Tongue (tissue), 2 donors: ENCODE data around the gene DIP2A. TPM values are rescaled to one million over a fixed set of nuclear protein-coding genes. Genes with fewer than 3 reads are reported as not detected.
"Not testable (repeated sequence)": the region's sequence is repeated elsewhere in the genome, so short reads cannot be mapped to it uniquely, and the experiment has no call there.

Experiments used
- DNase-seq: peaks from one replicate; pipeline ENCODE4 v3.0.0-alpha.2; 2015
- total RNA-seq: library from RNA; depleted of rRNA; stranded (reverse); fragments of >200 nt; gene quantifications from one replicate; pipeline ENCODE4 v1.2.3, GENCODE V29; 2014

DIP2A gene
- total RNA-seq, 1 donor from 2014 or later: 36.1 TPM

DNA sequence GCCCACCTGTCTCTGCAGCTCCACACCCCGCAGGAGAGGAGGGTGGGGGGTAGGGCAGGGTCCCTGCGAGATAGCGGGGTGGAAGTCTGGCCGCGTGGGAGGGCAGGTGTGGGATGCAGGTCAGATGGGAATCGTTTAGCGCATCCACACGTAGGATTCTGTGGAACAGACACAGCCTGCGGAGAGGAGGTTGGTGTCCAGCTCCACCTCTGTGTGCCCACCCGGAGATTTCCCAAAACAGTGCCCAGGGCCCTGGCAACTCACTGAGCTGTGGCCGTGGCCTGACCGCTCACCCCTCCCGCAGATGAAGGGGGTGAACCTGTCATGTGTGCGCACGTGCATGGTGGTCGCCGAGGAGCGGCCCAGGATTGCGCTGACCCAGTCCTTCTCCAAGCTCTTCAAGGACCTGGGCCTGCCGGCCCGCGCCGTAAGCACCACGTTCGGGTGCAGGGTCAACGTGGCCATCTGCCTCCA is 99.3 kb downstream of the DIP2A start:
- no peak for DNase-seq

DNA sequence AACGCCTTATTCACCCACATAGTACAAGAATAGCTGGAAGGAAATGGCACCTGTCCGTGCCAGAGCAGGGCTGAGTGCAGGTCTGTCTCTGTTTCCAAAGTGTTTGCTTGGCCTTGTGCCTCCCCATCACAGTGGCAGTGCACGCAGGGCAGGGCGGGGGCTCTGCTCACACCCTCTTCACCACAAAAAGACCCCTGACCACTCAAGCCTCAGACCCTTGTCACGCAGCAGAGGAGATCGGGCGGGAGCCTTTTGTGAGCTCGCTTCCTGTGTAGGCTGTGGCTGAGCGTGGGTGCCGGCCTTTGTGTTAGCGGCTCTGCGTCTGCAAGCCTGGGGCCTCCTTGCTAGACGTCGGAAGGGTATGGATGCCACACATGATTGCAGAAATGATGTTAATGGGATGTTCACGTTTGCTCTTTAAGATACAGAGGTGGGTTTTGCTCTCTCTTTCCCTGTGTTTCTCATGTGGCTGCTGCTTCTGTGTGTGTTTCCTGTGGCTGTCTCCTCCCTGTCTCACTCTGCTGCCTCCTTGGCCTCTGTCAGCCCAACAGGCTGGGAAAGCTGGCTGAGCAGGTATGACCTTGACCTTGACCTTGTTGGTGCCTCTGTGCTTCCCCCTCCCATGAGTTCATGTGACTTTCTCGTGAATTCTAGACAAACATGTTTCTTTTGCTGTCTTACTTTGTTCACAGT is 100.7 kb downstream of the DIP2A start:
- DNase-seq: no peak

DNA sequence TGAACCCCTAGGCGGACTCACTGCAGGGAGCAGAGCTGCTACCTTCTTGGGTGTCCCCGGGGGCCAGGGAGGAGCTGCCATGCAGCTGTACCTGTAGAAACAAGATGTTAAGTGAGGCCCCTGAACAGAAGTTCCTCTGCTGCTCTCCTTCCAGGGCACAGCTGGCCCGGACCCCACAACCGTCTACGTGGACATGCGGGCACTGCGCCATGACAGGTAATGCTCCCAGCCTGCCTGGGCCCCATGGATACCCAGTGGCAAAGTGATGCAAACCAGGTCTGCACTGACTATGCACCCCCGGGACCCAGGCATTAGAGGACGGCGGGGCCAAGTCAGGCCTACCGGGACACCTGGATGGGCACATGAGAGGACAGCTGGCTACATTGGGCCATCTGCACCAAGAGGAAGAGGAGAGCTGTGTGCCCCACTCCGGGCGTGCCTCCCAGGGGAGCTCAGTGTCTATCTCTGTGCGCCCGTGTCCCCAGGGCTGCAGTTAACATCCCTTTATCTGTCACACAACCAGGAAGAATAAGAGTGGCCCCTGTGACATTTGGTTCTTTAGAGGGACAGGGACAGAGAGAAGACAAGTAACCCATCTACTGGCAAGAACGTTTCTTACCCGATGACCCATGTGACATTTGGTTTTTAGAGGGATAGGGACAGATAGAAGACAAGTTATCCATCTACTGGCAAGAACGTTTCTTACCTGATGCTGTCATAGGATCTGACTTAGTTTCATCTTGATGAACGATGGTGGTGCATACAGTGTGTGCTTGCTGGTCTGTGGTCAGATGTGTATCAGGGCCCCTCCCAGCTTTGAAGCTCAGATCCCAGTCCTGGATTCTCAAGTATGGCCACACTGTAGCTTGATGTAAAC is 102.1 kb downstream of the DIP2A start:
- DNase-seq: no peak

DNA sequence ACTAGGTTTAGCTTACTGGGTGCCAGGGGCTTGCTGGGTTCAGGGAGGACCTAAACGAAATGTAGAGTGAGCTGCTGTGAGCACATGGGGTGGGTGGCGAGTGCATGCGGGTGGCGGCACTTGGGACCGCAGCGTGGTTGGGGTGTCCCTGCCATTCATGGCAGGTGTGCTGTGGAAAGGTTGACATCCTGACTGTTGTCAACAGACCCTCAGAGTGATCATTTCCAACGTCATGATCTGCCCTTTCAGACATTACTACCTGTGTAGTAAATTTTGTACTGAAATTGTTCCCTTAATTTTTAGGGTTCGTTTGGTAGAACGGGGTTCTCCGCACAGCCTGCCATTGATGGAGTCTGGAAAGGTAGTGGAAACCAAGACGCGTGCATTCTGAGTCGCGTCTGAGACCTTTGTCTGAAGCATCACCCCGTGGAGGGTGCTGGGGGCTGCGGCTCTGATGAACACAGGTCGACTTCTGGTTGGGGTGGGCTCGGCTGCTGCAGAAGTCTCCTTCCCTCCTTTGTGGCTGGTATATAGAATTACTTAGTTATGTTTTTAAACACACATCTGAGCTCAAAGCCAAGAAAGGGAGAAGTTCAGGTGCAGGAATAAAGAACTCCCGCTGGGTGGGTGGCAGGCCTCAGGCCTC is 102.9 kb downstream of the DIP2A start:
- DNase-seq: no peak

DNA sequence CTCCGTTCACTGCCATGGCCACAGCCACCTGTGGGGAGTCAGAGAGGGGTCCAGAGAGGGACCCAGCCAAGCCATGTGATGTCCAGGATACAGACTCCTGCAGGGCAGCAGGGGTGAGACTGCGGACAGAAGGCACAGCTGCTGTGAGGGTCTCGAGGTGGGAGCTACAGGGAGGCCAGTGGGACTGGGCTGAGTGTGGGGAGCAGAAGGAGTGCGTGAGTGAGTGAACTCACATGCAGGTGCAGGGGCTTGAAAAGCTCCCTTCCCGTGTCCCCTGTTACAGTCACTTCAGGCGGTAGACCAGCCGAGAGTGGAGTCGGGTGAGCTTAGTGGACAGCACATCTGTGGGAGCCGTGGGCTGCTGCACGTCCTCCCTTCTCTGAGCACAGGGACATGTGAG is 103.8 kb downstream of the DIP2A start:
- no peak for DNase-seq

DNA sequence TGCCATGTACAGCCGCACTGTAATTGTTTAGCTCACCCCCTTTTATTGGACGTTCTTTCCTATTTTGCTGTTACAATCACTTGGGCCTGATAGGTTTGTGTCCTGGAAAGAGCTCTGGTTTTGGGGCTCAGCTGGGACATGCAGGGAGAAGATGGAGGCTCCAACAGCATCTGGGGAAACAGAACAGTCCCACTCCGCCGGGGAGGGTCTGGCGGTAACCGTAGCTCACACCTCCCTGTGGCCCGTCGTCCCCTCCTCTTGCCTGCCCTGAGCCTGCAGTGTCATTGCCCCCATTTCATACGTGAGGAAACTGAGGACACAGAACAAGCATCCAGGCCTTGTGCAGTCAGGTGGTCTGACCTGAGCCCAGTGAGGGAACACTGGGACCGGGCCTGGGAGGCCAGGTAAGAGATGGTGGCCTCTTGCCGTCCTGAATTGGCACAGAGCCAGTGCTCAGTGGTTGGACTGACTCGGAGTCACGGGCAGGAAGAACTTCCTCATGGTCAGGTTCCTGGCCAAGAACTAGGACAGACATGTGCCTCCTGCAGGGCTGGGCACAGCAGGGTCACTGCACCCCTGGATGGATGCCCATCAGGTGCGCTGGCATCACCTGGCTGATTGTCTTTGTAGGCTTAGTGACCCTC is 104.4 kb downstream of the DIP2A start:
- DNase-seq: no peak

DNA sequence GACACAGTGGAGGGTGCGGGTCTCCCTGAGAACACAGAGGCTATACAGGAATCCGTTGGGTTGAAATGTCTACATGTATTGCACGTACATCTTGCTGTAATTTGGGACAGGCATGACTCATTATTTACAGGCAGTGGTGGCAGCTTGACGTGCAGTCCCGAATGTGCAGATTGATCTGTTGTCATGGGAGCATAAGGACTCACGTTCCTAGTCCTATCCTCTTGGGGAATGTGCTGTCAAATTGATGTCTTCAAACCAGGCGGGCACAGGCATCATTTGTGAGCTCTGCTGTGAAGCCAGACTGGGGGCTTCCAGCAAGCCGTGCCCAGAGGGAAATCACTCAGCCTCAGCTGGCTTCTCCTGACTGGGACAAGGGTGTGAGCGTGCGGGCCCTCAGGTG is 105.7 kb downstream of the DIP2A start:
- DNase-seq: peak; percentile 6

DNA sequence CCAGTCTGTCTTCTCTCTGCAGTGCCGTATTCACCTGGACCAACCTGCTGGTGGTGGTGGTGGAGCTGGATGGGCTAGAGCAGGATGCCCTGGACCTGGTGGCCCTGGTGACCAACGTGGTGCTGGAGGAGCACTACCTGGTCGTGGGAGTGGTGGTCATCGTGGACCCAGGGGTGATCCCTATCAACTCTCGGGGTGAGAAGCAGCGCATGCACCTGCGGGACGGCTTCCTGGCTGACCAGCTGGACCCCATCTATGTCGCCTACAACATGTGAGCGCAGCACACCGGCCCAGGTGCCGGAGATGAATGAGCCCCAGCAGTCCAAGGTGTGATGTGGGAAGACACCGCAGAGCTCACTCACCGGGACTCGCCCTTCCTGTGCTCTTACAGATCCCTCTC is 108.7 kb downstream of the DIP2A start:
- no peak for DNase-seq

DNA sequence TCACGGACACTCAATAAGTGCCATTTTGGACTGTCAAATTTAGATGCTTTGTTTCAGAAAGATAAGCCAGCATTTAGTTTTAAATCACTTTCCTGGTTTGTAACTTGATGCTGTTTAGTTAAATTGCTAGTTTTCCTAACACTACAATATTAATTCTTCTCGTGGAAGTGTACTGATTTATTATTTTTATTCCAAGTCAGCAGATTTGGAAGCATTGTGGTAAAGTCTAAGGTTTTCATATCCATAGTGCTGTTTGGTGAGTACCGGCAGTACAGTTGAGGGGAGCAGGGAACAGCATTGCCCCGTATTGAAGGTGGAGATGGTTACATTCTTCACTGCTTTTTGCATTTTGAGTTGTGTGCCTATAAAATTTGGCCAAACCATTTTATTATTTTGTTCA is 109.9 kb downstream of the DIP2A start:
- DNase-seq: no peak

DNA sequence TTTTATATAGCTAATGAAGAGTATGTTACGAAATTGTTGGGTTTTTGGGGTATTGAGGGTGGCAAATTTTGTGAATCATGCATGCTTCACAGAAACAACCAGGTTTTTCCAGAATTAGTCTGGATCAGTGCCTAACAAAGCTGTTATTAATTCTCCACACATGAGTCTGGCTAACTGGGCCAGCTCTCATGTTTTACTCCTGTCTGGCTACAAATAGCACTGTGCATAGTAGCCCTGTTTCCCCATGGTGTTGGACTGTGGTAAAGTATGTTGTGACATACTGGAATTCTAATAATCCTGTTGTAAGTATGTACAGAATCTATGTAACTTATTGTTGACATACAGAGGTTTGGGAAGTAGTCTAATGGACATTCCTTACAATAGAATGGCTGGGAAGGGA is 110.4 kb downstream of the DIP2A start:
- no peak for DNase-seq

DNA sequence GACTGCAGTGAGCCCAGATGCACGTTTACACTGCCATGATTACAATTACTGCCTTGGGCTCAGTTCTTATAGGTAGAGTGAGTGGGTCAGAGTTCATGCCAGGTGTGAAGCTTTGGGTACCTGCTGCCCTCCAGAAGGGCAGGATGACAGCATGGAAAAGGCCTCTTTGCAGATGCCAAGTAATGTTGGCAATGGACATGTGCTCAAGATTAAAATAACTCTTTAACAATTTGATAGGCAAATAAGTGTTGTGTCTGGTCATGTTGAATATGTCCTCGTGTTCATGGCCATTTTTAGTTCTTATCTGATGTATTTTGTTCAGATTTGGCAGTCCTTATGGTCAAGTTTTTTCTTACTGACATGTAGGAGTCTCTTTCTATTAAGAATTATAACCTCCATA is 111.4 kb downstream of the DIP2A start:
- DNase-seq: no peak

DNA sequence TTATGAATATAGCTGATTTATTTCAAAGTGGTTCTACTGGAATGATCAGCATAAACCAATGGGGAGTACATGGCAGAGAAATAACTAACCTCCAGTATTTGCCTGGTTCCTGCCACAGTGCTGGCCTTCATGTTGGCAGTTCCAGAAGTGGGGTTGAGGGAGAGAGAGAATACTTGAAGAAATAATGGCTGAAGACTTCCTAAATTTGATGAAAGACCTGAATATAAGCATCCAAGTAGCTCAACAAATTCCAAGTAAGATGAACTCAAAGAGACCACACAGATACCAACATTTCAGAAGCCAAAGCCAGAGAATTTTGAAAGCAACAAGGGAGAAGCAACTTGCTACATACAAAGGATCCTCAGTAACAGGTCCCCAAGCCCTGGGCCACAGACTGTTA is 111.9 kb downstream of the DIP2A start:
- no peak for DNase-seq

DNA sequence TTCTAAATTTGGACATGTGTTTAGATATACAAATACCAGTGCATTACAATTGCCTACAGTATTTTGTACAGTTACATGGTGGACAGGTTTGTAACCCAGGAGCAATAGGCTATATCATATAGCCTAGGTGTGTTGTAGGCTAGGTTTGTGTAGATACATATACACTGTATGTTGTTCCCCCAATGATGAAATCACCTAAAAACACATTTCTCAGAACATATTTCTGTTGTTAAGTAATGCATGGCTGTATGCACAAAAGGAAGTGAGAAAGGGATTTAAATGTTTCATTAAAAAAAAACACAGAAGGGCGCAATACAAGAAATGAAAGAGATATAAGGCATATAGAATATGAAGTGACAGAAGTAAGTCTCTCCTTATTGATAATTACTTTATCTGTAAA is 114.2 kb downstream of the DIP2A start:
- no peak for DNase-seq

DNA sequence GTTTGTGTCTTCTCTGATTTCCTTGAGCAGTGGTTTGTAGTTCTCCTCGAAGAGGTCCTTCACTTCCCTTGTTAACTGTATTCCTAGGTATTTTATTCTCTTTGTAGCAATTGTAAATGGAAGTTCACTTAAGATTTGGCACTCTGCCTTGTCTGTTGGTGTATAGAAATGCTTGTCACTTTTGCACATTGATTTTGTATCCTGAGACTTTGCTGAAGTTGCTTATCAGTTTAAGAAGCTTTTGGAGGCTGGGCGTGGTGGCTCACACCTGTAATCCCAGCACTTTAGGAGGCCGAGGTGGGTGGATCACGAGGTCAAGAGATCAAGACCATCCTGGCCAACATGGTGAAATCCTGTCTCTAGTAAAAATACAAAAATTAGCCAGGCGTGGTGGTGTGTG is 119.1 kb downstream of the DIP2A start:
- not testable (repeated sequence) for DNase-seq

DNA sequence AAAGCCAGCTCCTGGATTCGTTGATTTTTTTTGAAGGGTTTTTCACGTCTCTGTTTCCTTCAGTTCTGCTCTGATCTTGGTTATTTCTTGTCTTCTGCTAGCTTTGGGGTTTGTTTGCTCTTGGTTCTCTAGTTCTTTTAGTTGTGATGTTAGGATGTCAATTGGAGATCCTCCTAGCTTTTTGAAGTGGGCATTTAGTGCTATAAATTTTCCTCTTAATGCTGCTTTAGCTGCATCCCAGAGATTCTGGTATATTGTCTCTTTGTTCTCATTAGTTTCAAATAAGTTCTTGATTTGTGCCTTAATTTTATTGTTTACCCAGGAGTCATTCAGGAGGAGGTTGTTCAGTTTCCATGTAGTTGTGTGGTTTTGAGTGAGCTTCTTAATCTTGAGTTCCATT is 120.7 kb downstream of the DIP2A start:
- DNase-seq: not testable (repeated sequence)

DNA sequence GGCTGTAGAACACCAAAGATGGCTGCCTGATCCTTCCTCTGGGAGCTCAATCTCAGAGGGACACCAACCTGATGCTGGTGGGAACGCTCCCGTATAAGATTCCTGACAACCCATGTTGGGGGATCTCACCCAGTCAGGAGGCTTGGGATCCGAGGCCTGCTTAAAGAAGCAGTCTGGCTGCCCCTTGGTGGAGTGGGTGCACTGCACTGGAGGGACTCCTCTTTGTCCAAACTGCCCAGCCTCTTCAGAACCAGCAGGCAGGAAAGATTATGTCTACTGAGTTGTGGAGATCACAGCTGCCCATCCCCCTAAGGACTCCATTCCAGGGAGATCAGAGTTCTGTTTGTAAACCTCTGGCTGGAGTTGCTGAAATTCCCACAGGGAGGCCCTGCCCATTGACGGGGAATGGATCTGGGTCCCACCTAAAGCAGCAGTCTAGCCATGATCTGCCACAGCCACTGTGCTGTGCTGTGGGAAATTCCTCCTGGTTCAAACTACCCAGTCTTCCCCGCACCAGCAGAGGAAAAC is 123.2 kb downstream of the DIP2A start:
- DNase-seq: no peak

DNA sequence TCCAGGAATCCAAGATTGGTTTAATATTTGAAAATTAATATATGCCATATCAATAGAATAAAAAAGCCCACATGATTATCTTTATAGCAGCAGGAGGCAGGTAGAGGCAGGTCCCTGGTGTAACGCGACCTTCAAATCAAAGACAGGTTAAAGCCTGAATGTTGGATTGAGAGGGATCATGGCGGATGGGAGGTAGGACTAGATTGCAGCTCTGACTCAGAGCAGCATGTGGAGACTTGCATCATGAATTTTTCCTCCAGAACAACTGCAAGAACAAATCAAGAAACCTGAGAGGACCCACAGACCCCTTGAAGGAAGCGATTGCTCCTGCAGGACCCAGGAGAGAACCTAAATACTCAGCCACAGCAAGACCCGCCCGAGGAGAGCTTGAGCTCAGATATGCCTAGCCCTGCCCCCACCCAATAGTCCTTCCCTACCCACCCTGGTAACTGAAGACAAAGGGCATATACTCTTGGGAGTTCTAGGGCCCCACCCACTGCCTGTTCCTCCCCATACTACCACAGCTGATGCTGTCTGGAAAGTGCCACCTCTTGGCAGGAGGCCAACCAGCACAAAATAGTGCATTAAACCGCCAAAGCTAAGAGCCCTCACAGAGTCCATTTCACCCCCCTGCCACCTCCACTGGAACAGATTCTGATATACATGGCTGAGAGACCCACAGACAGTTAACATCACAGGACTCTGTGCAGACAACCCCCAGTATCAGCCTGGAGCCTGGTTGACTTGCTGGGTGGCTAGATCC is 126.7 kb downstream of the DIP2A start:
- DNase-seq: no peak

DNA sequence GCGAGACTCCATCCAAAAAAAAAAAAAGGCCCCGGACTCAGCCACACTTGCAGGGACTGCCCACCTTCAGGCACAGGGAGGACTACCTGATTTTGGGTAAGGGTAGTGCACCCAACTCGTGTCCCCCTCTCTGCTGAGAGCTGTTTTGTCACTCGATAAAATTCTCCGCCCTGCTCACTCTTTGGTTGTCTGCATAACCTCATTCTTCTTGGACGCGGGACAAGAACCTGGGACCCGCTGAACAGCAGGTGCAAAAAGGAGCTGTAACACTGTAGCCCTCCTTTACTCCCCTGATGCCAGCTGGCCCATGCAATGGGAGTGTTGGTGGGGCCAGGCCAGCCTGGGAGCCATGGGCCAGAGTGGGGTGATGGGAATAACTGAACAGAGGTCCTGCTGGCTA is 135.6 kb downstream of the DIP2A start:
- DNase-seq: no peak

DNA sequence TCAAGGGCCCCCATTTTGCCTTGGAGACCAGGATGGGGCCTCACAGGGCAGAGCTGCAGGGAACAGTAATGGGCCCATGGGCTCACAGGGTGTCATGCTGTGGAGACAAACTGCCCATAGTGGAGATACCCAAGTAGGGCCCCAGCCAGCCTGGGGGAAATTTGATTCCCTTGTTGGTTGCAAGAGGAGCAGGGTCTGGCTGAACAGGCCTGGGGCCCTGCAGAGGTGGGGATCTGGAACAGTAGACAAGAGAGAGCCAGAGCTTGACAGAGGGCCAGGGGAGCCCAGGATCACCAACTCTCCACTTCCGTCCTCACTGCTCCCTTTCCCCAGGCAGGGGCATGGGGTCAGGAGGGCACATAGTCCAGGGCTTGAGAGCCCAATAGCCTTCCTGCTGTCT is 137.5 kb downstream of the DIP2A start:
- DNase-seq: no peak

DNA sequence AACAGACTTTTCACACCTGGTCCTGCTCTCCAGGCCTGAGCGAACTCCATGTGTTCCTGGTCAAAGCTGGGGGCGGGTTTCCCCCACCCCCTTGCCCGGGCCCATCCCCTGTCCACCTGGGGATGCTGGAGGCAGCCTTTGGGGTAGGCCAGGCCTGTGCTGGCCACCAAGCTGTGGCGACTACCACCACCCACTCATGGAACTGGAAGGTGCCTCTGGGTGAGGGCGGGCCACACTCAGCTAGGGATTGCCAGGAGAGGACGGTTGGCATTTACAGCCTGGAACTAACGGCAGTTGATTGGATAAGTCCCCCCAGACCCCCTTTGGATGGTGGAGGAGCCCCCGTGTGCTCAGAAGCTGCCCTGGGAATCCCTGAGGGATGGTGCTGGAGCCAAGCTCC is 138.3 kb downstream of the DIP2A start:
- no peak for DNase-seq

DNA sequence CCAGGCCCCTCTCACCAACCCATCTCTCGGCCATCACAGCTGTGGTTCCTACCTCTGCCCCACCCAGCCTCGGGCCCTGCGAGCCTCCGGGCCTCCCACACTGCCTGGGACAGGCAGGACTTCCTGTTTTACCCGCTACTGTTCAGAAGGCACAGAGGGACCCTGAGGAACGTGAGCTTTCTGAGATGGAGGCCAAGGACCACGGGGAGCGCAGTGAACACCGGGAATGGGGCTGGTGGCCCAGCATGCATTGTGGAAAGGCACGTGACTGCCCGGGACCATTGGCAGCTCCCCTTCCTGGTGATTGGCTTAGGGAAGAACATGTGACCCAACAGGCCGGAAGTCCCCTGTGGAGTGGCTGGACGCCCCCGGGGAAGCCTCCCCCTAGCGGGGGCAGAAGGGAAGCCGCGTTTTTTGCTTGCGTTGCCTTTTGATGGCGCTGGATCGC is 139.2 kb downstream of the DIP2A start:
- DNase-seq: no peak
